ENCODE measurements around the gene AGPS. TPM values are rescaled to one million over a fixed set of nuclear protein-coding genes. Genes with fewer than 3 reads are reported as not detected.
"Not testable (repeated sequence)": the region's sequence is repeated elsewhere in the genome, so short reads cannot be mapped to it uniquely, and the experiment has no call there.

AGPS gene
- total RNA-seq, 1 experiment from 2014 or later = 46.7 TPM

DNA sequence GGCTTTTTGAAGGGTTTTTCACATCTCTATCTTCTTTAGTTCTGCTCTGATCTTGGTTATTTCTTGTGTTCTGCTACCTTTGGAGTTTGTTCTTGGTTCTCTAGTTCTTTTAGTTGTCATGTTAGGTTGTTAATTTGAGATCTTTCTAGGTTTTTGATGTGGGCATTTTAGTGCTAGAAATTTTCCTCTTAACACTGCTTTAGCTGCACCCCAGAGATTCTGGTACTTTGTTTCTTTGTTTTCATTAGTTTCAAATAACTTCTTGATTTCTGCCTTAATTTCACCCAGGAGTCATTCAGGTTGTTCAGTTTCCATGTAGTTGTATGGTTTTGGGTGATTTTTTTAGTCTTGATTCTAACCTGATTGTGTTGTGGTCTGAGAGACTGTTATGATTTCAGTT, 34.7 kb downstream of the AGPS start:
- intact Hi-C loops (cut with micrococcal nuclease; ENCODE audit: unreplicated experiment) = no loop called here
- no TSS peak for BruUV-seq (replicated peaks)
- no peak for DNase-seq (ENCODE audit: low spot score)
- H3K4me3 ChIP-seq (ENCODE audit: low read depth, low read length, poor library complexity, severe bottlenecking) = no peak overlapping the region
- no peak for TF ChIP-seq CTCF (conservative IDR thresholded peaks at IDR 0.05; ENCODE audit: low read depth, low read length)
- TF ChIP-seq EZH2 (IDR thresholded peaks at IDR 0.05; ENCODE audit: borderline replicate concordance, low read depth, low read length, poor library complexity, severe bottlenecking) = no peak
- H3K4me1 ChIP-seq (ENCODE audit: insufficient read depth, low read length, poor library complexity, severe bottlenecking) = no peaks in the 10 kb centered on the region
- peaks cover 14% of the 10 kb centered on the region for H3K9me3 ChIP-seq (ENCODE audit: low read depth, low read length, poor library complexity, severe bottlenecking)
- no peak overlapping the region for H3K27ac ChIP-seq (ENCODE audit: low read depth, low read length, poor library complexity, severe bottlenecking)
- no peaks in the 10 kb centered on the region for H3K27me3 ChIP-seq (replicated peaks; ENCODE audit: insufficient read depth, low read depth, low read length, poor library complexity)
- ChIA-PET CTCF (no interaction called here), POLR2A (ENCODE audit: low non-redundant PET) (no interaction called here)
- no peaks in the 10 kb centered on the region for H3K36me3 ChIP-seq (ENCODE audit: insufficient read depth, low read length, poor library complexity, severe bottlenecking)

GRCh38 chr2:177427936-177428335, 35.4 kb downstream of the AGPS start:
- intact Hi-C loops (cut with micrococcal nuclease; ENCODE audit: unreplicated experiment); H3K27ac ChIP-seq (ENCODE audit: low read depth, low read length, poor library complexity, severe bottlenecking); H3K4me3 ChIP-seq (ENCODE audit: low read depth, low read length, poor library complexity, severe bottlenecking); POLR2A ChIA-PET (ENCODE audit: low non-redundant PET); H3K4me1 ChIP-seq (ENCODE audit: insufficient read depth, low read length, poor library complexity, severe bottlenecking); H3K36me3 ChIP-seq (ENCODE audit: insufficient read depth, low read length, poor library complexity, severe bottlenecking); CTCF ChIA-PET; DNase-seq (ENCODE audit: low spot score); BruUV-seq (replicated peaks); H3K27me3 ChIP-seq (replicated peaks; ENCODE audit: insufficient read depth, low read depth, low read length, poor library complexity): not testable (repeated sequence)
- H3K9me3 ChIP-seq (ENCODE audit: low read depth, low read length, poor library complexity, severe bottlenecking) = peaks cover 19% of the 10 kb centered on the region

- no peaks in the 10 kb centered on the region for H3K36me3 ChIP-seq (ENCODE audit: insufficient read depth, low read length, poor library complexity, severe bottlenecking)
- no peak overlapping the region for H3K27ac ChIP-seq (ENCODE audit: low read depth, low read length, poor library complexity, severe bottlenecking)
- DNase-seq (ENCODE audit: low spot score) = no peak
- TF ChIP-seq CTCF (conservative IDR thresholded peaks at IDR 0.05; ENCODE audit: low read depth, low read length) (no peak), EZH2 (IDR thresholded peaks at IDR 0.05; ENCODE audit: borderline replicate concordance, low read depth, low read length, poor library complexity, severe bottlenecking) (no peak)
- peaks cover 28% of the 10 kb centered on the region for H3K9me3 ChIP-seq (ENCODE audit: low read depth, low read length, poor library complexity, severe bottlenecking)
- no peaks in the 10 kb centered on the region for H3K4me1 ChIP-seq (ENCODE audit: insufficient read depth, low read length, poor library complexity, severe bottlenecking)
- no peak overlapping the region for H3K4me3 ChIP-seq (ENCODE audit: low read depth, low read length, poor library complexity, severe bottlenecking)
- BruUV-seq (replicated peaks) = no TSS peak
- POLR2A ChIA-PET (ENCODE audit: low non-redundant PET) = no interaction called here
- H3K27me3 ChIP-seq (replicated peaks; ENCODE audit: insufficient read depth, low read depth, low read length, poor library complexity) = no peaks in the 10 kb centered on the region
- intact Hi-C loops (cut with micrococcal nuclease; ENCODE audit: unreplicated experiment) = no loop called here
- CTCF ChIA-PET = no interaction called here
Measured at GRCh38 chr2:177429688-177430325, 37.2 kb downstream of the AGPS start.

DNA sequence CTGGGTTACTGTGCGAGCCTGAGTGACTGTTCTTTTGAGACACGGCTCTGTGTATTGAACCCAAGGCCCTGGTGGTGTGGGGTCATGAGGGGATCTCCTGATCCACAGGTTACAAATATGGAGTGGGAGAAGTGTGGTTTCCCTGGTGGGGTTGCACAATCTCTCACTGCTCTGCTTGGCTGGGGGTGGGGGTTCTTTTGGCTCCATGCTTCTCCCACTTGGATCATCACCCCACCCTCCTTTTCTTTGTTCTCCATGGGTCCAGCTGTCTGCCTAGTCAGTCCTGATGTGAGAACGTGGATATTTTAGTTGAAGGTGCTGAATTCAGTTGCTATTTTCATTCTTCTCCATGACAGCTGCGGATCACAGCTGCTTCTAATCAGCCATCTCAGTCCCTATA, 37.8 kb downstream of the AGPS start:
- H3K27ac ChIP-seq (ENCODE audit: low read depth, low read length, poor library complexity, severe bottlenecking) = no peak overlapping the region
- DNase-seq (ENCODE audit: low spot score) = no peak
- H3K36me3 ChIP-seq (ENCODE audit: insufficient read depth, low read length, poor library complexity, severe bottlenecking) = no peaks in the 10 kb centered on the region
- ChIA-PET POLR2A (ENCODE audit: low non-redundant PET) (no interaction called here), CTCF (no interaction called here)
- TF ChIP-seq CTCF (conservative IDR thresholded peaks at IDR 0.05; ENCODE audit: low read depth, low read length) (no peak), EZH2 (IDR thresholded peaks at IDR 0.05; ENCODE audit: borderline replicate concordance, low read depth, low read length, poor library complexity, severe bottlenecking) (no peak)
- H3K4me1 ChIP-seq (ENCODE audit: insufficient read depth, low read length, poor library complexity, severe bottlenecking) = no peaks in the 10 kb centered on the region
- no peaks in the 10 kb centered on the region for H3K27me3 ChIP-seq (replicated peaks; ENCODE audit: insufficient read depth, low read depth, low read length, poor library complexity)
- BruUV-seq (replicated peaks) = no TSS peak
- H3K4me3 ChIP-seq (ENCODE audit: low read depth, low read length, poor library complexity, severe bottlenecking) = no peak overlapping the region
- H3K9me3 ChIP-seq (ENCODE audit: low read depth, low read length, poor library complexity, severe bottlenecking) = peaks cover 28% of the 10 kb centered on the region
- intact Hi-C loops (cut with micrococcal nuclease; ENCODE audit: unreplicated experiment) = no loop called here

GRCh38 chr2:177431111-177431725, 38.6 kb downstream of the AGPS start:
- CTCF ChIA-PET; H3K27me3 ChIP-seq (replicated peaks; ENCODE audit: insufficient read depth, low read depth, low read length, poor library complexity); POLR2A ChIA-PET (ENCODE audit: low non-redundant PET); H3K36me3 ChIP-seq (ENCODE audit: insufficient read depth, low read length, poor library complexity, severe bottlenecking); H3K4me3 ChIP-seq (ENCODE audit: low read depth, low read length, poor library complexity, severe bottlenecking); H3K27ac ChIP-seq (ENCODE audit: low read depth, low read length, poor library complexity, severe bottlenecking); DNase-seq (ENCODE audit: low spot score); intact Hi-C loops (cut with micrococcal nuclease; ENCODE audit: unreplicated experiment); BruUV-seq (replicated peaks); H3K4me1 ChIP-seq (ENCODE audit: insufficient read depth, low read length, poor library complexity, severe bottlenecking): not testable (repeated sequence)
- peaks cover 28% of the 10 kb centered on the region for H3K9me3 ChIP-seq (ENCODE audit: low read depth, low read length, poor library complexity, severe bottlenecking)
